ENCODE data around the gene CALHM5.

DNA sequence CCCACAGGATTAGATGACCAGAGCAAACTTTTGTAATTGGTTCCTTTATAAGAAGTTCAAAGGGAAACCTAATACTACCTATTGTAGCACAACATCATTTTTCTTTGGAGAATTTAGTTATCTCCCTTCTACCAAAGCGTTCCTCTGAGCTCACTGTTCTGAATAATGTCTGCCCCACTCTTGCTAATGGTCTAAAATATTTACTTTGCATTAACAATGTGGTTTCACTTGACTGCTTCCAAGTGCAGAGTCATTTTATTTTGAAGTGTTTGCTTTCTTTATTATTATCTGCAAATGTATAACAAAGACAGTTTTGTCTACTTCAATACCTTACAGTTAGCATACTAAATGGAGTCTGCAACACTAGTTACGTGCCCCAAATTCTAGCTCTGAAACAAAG is 19.0 kb downstream of the CALHM5 start:
- TF ChIP-seq, protein P1, sequence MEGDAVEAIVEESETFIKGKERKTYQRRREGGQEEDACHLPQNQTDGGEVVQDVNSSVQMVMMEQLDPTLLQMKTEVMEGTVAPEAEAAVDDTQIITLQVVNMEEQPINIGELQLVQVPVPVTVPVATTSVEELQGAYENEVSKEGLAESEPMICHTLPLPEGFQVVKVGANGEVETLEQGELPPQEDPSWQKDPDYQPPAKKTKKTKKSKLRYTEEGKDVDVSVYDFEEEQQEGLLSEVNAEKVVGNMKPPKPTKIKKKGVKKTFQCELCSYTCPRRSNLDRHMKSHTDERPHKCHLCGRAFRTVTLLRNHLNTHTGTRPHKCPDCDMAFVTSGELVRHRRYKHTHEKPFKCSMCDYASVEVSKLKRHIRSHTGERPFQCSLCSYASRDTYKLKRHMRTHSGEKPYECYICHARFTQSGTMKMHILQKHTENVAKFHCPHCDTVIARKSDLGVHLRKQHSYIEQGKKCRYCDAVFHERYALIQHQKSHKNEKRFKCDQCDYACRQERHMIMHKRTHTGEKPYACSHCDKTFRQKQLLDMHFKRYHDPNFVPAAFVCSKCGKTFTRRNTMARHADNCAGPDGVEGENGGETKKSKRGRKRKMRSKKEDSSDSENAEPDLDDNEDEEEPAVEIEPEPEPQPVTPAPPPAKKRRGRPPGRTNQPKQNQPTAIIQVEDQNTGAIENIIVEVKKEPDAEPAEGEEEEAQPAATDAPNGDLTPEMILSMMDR (IDR thresholded peaks at IDR 0.05) = no peak
- TF ChIP-seq POLR2A (IDR thresholded peaks at IDR 0.05) = no peak
